ENCODE measurements around the gene TENT5A.

TENT5A gene

GRCh38 chr6:81770381-81770780 is 17.9 kb upstream of the TENT5A start:
- DNase-seq = no peak

- no peak for DNase-seq
Observed at GRCh38 chr6:81769824-81770223, 17.3 kb upstream of the TENT5A start.

GRCh38 chr6:81768150-81768942 is 15.9 kb upstream of the TENT5A start:
- no peak for DNase-seq

- no peak for DNase-seq
Observed at GRCh38 chr6:81767163-81767891, 14.8 kb upstream of the TENT5A start.

GRCh38 chr6:81766482-81767069 is 14.1 kb upstream of the TENT5A start:
- DNase-seq = peak; percentile 72

- DNase-seq = no peak
Observed at GRCh38 chr6:81764531-81764930, 12.1 kb upstream of the TENT5A start.

- DNase-seq = peak; percentile 11
Observed at GRCh38 chr6:81763968-81764367, 11.5 kb upstream of the TENT5A start.

GRCh38 chr6:81763051-81763450 is 10.6 kb upstream of the TENT5A start:
- no peak for DNase-seq

- no peak for DNase-seq
Observed at GRCh38 chr6:81762606-81763005, 10.1 kb upstream of the TENT5A start.

- no peak for DNase-seq
Observed at GRCh38 chr6:81762132-81762531, 9.7 kb upstream of the TENT5A start.

GRCh38 chr6:81761197-81761596 is 8.7 kb upstream of the TENT5A start:
- DNase-seq = no peak

- DNase-seq = no peak
Observed at GRCh38 chr6:81759782-81760181, 7.3 kb upstream of the TENT5A start.

- DNase-seq = no peak
Observed at GRCh38 chr6:81758221-81758620, 5.7 kb upstream of the TENT5A start.

- no peak for DNase-seq
Observed at GRCh38 chr6:81756690-81757089, 4.2 kb upstream of the TENT5A start.

- DNase-seq = no peak
Observed at GRCh38 chr6:81755551-81755950, 3.1 kb upstream of the TENT5A start.

- no peak for DNase-seq
Observed at GRCh38 chr6:81754906-81755305, 2.4 kb upstream of the TENT5A start.

- DNase-seq = no peak
Observed at GRCh38 chr6:81753711-81754577, 1.5 kb upstream of the TENT5A start.

GRCh38 chr6:81752921-81753710 is 635 bp upstream of the TENT5A start:
- peak; percentile 83 for DNase-seq

- peak; percentile 34 for DNase-seq
Observed at GRCh38 chr6:81751388-81752083, 945 bp downstream of the TENT5A start.

GRCh38 chr6:81750681-81751387 is 1.6 kb downstream of the TENT5A start:
- peak; percentile 70 for DNase-seq

- DNase-seq = no peak
Observed at GRCh38 chr6:81750200-81750599, 2.3 kb downstream of the TENT5A start.
